HG03095 (cell line): ENCODE data around the gene RENBP.

ENCODE experiments used
- ATAC-seq: cut with Tn5 transposase; IDR thresholded peaks from one replicate; pipeline ENCODE4 v1.9.1; 2021; ENCODE audit warnings: moderate library complexity; ENCODE audit not compliant: unreplicated experiment

RENBP gene

DNA sequence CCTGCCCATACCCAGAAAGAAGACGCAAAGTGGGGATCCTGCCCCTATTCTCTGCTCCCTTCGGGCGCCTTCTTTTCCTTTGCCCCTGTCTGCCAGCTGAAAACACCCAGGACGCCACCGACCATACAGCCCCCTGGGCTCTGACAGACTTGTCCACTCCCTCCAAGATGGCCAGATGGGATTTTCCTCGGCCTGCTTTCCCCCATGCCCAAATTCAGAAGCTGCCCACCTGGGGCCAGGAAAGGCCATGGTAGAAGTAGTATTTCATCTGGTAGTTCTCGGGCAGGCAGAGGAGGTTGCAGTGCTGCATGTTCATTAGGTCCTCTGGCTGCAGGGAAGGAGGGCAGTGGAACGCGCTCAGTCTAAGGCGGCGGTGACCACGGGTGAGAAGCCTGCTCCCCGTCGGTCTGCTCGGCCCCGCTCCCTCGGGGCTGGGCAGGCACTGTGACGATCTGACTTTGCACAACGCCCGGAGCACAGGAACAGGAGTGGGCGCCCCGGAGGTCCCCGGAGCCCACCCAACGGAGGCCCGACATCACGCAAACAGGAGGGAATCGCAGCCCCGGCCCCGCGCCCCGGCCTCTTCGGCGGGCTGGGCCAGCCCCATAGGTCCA lies 10.2 kb downstream of the RENBP start:
- ATAC-seq: no peak

GRCh38 chrX:153933748-153934147 lies 10.7 kb downstream of the RENBP start:
- no peak for ATAC-seq

DNA sequence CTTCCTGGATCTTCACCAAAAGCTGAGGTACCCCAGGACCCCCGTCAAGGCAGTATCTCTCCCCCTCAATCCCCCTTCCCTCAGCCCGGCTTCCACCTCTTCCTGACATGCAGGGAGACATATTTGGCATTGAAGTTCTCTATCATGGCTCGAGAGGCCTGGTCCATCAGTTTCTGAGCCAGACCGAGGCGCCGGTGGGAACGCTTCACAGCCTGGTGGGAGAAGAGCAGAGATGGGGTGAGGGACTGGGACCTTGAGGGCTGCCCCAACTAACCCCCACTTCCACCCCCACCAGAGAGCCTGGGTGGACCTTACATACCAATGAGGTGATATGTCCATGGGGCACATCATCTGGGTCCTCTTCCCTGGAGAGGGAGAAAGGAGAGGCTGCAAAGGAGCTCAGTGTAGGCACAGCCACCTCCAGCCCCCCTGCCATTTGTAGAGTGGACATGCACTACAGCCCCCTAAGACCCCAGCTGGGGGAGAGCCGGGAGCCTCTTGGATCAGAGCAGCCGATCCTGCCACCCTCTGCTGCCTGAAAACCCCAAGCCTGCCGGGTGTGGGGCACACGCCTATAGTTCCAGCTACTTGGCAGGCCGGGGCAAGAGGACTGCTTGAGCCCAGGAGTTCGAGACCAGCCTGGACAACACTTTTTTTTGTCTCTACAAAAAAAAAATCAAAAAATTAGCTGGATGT lies 12.1 kb downstream of the RENBP start:
- ATAC-seq: no peak

DNA sequence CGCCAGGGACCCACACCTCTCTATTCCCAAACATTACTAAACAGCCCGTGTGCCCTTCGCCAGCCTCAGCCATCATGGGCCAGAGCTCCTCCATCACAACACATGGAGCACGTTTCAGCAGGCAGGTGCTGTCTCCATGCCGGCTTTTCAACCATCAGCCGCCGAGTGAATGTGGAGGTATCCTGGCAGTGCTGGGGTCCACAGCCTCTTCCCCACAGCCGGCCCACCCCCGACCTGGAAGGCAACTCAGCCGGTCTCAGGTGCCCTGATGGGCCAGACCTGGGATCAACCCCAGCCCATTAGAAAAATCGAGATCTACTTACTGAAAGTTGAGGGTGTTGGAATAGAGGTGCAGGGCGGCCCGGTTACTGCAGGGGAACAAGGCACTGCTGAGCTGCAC lies 12.7 kb downstream of the RENBP start:
- no peak for ATAC-seq

DNA sequence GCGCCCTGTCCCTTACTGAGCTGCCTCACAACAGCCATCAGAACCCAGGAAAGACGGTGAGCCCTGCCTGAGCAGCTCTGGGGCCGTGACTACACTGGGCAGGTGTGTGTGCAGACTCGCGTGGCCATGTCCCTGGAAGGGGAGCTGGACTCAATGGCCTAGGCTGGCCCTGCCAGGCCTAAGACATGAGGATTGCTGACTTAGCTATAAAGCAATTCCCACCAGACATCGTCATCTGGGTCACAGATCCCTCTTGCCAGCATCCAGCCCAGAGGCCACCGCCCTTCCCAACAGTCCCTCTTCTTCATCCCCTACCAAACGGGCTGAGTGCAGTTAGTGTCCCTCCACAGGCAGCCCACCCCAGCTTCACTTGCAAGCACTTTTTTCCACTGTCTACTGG lies 13.3 kb downstream of the RENBP start:
- ATAC-seq: no peak

DNA sequence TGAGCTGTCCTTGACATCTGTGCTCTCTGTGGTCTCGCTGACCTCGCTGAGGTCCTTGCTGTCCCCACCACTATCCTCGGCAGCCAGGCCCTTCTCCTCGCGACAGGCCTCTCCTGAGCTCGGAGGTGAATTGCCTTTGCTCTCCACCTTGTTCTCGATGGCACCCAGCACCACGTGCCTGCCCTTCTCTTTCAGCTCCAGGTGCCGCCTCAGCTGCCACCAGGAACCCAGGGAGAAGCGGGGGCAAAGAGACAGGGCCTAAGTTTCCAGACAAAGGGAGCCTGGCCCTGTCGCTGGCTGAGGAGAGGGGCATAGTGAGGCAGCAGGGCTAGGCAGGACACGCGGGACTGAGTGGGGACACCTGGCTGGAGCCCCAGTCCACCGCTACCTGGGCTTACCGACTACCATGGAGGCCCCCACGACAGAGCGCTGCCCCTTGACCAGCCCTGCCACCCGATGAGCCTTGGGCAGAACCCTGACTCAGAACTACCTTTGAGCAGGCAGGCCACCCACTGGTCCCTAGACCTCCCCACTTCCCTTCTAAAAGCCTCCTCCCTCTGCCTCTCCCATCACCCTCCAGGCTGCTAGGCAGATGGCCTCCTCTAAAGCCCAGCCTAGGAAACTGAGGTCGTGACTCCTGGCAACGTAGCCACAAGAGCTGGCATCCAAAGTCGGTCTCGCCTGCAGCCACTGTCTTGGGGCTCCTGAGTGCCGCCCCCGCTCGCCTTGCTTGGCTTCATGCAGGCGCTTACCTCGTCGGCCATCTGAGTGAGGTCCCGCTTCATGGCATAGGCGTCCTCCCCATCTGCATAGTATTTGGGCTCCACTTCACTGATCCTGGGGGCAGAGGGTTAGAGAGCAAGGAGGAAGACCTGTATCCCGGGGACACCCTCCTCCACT lies 14.2 kb downstream of the RENBP start:
- no peak for ATAC-seq

DNA sequence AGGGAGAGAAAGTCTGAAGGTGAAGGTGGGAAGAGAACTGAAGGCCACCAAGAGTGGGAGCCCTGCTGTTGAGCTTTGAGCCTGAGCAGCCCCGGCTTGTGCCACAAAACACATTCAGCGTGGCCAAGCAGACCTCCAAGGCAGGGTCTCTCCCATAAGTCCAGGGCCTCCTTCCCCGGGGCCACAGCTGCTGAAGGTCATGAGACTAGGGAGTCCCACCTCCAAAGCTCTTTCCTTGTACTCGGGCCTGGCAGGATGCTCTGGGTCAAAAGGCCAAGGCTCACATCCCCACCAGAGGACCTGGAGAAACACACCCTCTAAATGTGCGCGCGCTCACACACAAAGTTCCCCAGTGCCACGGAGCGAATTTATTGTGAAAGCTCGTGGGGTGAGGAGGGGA lies 14.9 kb downstream of the RENBP start:
- no peak for ATAC-seq

GRCh38 chrX:153928846-153929245 lies 15.6 kb downstream of the RENBP start:
- ATAC-seq: no peak

- peak; percentile 63 for ATAC-seq
These were observed 16.3 kb downstream of the RENBP start for GRCh38 chrX:153927922-153928760.

DNA sequence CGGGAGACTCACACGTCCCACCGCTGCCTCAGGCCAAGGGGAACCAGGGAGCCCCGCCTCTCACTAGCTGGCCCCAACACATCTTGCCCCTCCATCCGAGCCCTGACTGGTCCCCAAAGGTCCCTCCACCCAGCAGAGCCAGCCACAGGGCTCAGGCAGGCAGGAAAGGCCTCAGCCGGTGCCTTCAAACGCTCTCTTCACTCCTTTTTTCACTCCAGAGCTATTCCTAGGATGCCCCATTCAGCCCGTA lies 16.8 kb downstream of the RENBP start:
- no peak for ATAC-seq

GRCh38 chrX:153926858-153927671 lies 17.4 kb downstream of the RENBP start:
- peak; percentile 37 for ATAC-seq

DNA sequence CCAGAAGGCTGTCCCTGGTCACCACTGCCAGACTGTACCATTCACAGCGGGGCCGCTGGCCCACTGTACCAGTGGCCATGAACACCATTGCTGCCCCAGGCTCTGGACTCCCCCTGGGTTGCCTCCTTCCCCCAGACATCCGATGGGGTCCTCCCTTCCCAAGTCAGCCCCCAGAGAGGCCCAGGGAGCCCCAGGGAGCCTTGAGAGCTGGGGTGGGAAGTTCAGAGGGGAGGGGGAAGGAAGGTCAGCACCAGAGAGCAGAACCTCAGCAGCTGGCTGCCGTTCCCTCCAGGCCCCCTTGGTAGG lies 17.9 kb downstream of the RENBP start:
- no peak for ATAC-seq

GRCh38 chrX:153925739-153926551 lies 18.5 kb downstream of the RENBP start, which contains the start of gene ARHGAP4:
Gene ARHGAP4, minus strand, starts transcription at chrX:153926264. Its CDS starts 62 bp downstream, at chrX:153926202.
- no peak for ATAC-seq

GRCh38 chrX:153925387-153925738 lies 19.1 kb downstream of the RENBP start:
- ATAC-seq: no peak

- ATAC-seq: no peak
These were observed 20.1 kb downstream of the RENBP start for GRCh38 chrX:153924149-153924861.

DNA sequence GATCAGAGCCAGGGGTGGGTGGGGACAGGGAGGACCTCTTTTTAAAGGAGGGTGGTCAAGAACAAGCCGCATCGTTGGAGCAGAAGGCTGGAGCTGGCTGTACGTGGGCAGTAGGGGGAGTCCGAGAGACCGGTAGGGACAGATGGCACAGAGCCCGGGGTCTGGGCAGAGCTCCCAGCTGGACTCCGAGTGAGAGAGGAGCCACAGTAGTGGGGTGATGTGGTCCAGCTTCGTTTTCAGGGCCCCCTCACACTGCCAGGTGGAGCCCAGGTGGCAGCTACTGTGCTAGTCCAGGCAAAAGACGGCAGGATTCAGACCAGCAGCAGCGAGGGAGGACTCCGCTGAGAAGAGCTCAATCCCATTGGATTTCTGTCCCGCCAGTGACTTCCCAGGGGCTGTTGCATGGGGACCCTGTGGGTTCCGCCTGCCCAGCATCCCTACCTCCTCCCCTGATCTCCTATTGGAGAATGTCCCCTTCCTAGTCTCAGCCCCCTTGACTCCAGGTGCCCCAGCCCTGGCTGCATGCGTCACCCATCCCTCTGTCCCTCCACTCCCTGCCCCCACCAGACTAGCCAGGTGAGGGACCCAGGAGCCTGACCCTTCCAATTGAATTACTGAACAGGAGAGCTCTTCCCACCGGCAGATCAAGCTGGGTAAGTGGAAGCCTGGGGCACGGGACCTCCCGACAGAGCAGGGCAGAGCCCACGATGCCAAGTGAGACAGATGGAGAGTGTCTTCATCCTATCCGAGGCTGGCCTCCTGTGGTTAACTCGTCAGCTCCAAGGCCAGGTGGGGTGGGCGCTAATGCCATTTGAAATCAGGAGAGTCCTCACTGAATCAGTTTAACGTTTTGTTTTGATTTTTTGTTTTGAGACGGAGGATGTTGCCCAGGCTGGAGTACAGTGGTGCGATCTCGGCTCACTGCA lies 21.2 kb downstream of the RENBP start:
- ATAC-seq: no peak

- no peak for ATAC-seq
These were observed 22.7 kb downstream of the RENBP start for GRCh38 chrX:153921511-153922446.
